ENCODE data around the gene USPL1. TPM values are rescaled to one million over a fixed set of nuclear protein-coding genes. Genes with fewer than 3 reads are reported as not detected.

The USPL1 gene
- total and polyA plus RNA-seq, 8 donors = 5.5 to 33.9 (median 9.6) TPM

DNA sequence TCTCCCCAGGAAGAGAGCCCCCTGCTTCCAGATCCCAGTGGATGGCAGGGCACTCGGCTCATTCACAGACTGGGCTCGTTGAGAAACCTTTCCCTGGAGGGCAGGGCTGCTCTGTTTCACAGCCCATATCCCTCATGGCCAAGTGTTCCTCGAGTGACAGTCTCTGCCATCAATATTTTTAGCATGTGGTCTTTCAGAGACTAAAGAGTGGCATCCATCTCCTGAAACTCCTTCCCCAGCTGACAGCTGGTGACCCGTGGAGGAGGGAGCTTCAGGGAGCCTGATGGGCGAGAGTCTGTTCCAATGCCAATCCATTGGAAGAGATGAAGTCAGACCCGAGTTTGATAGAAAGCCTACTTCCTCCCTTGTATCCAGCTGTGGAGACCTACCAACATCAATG lies 86.9 kb downstream of the USPL1 start:
- no peak for DNase-seq
- Histone ChIP-seq H3K4me3 (no peak overlapping the region), H3K4me1 (no peaks in the 10 kb centered on the region), H3K27me3 (no peaks in the 10 kb centered on the region), H3K36me3 (no peaks in the 10 kb centered on the region), H3K9me3 (no peaks in the 10 kb centered on the region), H3K27ac (no peak overlapping the region)
- 59 to 79% (median 74%) methylated on average over 6 of the region's 6 CpGs for WGBS, 5 donors
- intact Hi-C loops (cut with DNase I; ENCODE audit: low total_unique reads) = no loop called here
- TF ChIP-seq POLR2A (IDR thresholded peaks at IDR 0.05) = no peak
- TF ChIP-seq POLR2AphosphoS5 (IDR thresholded peaks at IDR 0.05) = no peak
- TF ChIP-seq, protein P1, sequence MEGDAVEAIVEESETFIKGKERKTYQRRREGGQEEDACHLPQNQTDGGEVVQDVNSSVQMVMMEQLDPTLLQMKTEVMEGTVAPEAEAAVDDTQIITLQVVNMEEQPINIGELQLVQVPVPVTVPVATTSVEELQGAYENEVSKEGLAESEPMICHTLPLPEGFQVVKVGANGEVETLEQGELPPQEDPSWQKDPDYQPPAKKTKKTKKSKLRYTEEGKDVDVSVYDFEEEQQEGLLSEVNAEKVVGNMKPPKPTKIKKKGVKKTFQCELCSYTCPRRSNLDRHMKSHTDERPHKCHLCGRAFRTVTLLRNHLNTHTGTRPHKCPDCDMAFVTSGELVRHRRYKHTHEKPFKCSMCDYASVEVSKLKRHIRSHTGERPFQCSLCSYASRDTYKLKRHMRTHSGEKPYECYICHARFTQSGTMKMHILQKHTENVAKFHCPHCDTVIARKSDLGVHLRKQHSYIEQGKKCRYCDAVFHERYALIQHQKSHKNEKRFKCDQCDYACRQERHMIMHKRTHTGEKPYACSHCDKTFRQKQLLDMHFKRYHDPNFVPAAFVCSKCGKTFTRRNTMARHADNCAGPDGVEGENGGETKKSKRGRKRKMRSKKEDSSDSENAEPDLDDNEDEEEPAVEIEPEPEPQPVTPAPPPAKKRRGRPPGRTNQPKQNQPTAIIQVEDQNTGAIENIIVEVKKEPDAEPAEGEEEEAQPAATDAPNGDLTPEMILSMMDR (IDR thresholded peaks at IDR 0.05) = no peak
- TF ChIP-seq EP300 (IDR thresholded peaks at IDR 0.05) = no peak

DNA sequence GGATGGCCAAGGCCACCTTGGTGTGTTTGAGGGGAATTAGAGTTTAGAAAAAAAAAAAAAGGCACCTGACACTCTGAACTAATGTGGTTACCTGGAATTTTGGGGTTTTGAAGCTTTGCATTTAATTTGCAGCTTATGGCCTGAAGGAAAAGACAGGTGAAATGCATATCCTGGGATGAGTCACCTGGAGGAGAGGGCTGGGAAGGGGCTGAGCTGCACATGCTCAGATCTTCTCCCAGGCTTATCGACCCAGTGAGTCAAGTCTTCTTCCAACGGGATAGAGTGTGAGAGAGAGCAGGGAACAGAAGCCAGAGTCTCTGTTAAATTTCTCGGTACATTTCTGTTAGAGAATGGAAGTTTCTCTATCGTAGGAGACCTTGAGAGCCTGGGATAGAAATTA lies 88.0 kb downstream of the USPL1 start:
- Histone ChIP-seq H3K9me3 (no peaks in the 10 kb centered on the region), H3K4me3 (no peak overlapping the region), H3K27me3 (no peaks in the 10 kb centered on the region), H3K27ac (no peak overlapping the region), H3K36me3 (no peaks in the 10 kb centered on the region), H3K4me1 (no peaks in the 10 kb centered on the region)
- no peak for DNase-seq
- intact Hi-C loops (cut with DNase I; ENCODE audit: low total_unique reads) = no loop called here
- TF ChIP-seq EP300 (IDR thresholded peaks at IDR 0.05) (no peak), POLR2A (IDR thresholded peaks at IDR 0.05) (no peak), POLR2AphosphoS5 (IDR thresholded peaks at IDR 0.05) (no peak)
- TF ChIP-seq, protein P1 (IDR thresholded peaks at IDR 0.05) = no peak
- 69 to 88% (median 87%) methylated on average over 4 of the region's 4 CpGs for WGBS, 5 donors

DNA sequence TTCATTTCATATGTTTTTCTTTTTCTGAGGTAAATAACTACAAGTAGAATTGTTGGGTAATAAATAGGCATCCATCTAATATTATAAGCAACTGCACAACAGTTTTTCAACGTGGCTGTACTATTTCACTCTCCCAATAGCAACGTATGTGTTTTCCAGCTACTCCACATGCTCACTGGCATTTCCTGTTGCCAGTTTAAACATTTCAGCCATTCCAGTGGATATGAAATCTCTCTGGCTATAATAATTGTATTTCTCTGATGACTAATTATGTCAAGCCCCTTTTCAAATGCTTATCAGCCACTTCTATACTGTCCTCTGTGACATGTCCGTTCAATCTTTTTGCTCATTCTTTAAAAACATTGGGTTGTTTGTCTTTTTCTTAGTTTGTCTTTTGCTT lies 90.8 kb downstream of the USPL1 start:
- no peaks in the 10 kb centered on the region for H3K27me3 ChIP-seq
- no peaks in the 10 kb centered on the region for H3K36me3 ChIP-seq
- DNase-seq = no peak
- no peak overlapping the region for H3K27ac ChIP-seq
- no peaks in the 10 kb centered on the region for H3K4me1 ChIP-seq
- H3K9me3 ChIP-seq = no peaks in the 10 kb centered on the region
- 25 to 38% (median 27%) methylated on average over 3 of the region's 3 CpGs for WGBS, 5 donors
- TF ChIP-seq POLR2A (IDR thresholded peaks at IDR 0.05) = no peak
- TF ChIP-seq, protein P1 (IDR thresholded peaks at IDR 0.05) = no peak
- no peak for TF ChIP-seq EP300 (IDR thresholded peaks at IDR 0.05)
- TF ChIP-seq POLR2AphosphoS5 (IDR thresholded peaks at IDR 0.05) = no peak
- no peak overlapping the region for H3K4me3 ChIP-seq
- intact Hi-C loops (cut with DNase I; ENCODE audit: low total_unique reads) = no loop called here

Small RNA genes within 50 kb of the gene (small RNA-seq; reads per million reads assigned to genes)
- 0 reads per million in 4 donors for gene RF00017

Other genes with a start within 250 kb of the USPL1 start
- gene UBE2L5, start 195.4 kb upstream of the USPL1 start, total RNA-seq = not detected
- not detected for gene UBE2L5, start 195.4 kb upstream of the USPL1 start, polyA plus RNA-seq
- gene HMGB1, start 152.0 kb upstream of the USPL1 start, total RNA-seq = 100 to 1,000 TPM in 4 of 5 donors, 10 to 100 TPM in 1; 29.5 to 479 (median 322) TPM
- 100 to 1,000 TPM; 346 to 399 (median 346) TPM for gene HMGB1, start 152.0 kb upstream of the USPL1 start, polyA plus RNA-seq
- 1 to 10 TPM; 1.3 to 9.5 (median 2.9) TPM for gene ALOX5AP, start 117.6 kb downstream of the USPL1 start, total RNA-seq
- 10 to 100 TPM in 2 of 3 donors, 1 to 10 TPM in 1; 7.4 to 36.4 (median 30.2) TPM for gene ALOX5AP, start 117.6 kb downstream of the USPL1 start, polyA plus RNA-seq